ENCODE results near the gene TTC28.

- TF ChIP-seq CTCF (IDR thresholded peaks at IDR 0.05; ENCODE audit: poor library complexity, severe bottlenecking) (no peak), EZH2 (IDR thresholded peaks at IDR 0.05; ENCODE audit: borderline replicate concordance, insufficient read depth, low read length, poor library complexity, severe bottlenecking) (no peak), RAD21 (conservative IDR thresholded peaks at IDR 0.05) (no peak)
Observed at GRCh38 chr22:28017558-28017820, 662.2 kb downstream of the TTC28 start.

Measured in neural cell (in vitro differentiated cells).